HL-60 (cell line): ENCODE results near the gene NPB.

Experiments used
- CTCF ChIP-seq: IDR thresholded peaks from one replicate; pipeline ENCODE4 v1.5.1; 2011; ENCODE audit warnings: low read length, control low read depth, inconsistent platforms; ENCODE audit not compliant: insufficient read depth
- POLR2AphosphoS5 ChIP-seq: IDR thresholded peaks from 2 replicates; pipeline ENCODE4 v1.6.1; 2012; ENCODE audit warnings: low read depth
- REST ChIP-seq: IDR thresholded peaks from 2 replicates; pipeline ENCODE4 v1.6.1; 2012; ENCODE audit warnings: low read depth; ENCODE audit not compliant: insufficient replicate concordance
- SPI1 ChIP-seq: IDR thresholded peaks from 2 replicates; pipeline ENCODE4 v1.6.1; 2012; ENCODE audit warnings: low read depth, mild to moderate bottlenecking, borderline replicate concordance

- no peak for TF ChIP-seq CTCF
- no peak for TF ChIP-seq REST
- TF ChIP-seq POLR2AphosphoS5 = no peak
- no peak for TF ChIP-seq SPI1
Observed at GRCh38 chr17:81888988-81889595, 12.9 kb upstream of the NPB start.
